Activated B cell treated with CpG ODN at 0.5 μM for 24 hours (primary cell): ENCODE results near the gene TMEM255B. TPM values are rescaled to one million over a fixed set of nuclear protein-coding genes. Genes with fewer than 3 reads are reported as not detected.

Experiments used
- ATAC-seq: fragments of 200-7000 bp; cut with Tn5 transposase; one replicate; pipeline ENCODE4 v1.10.0; 2021; ENCODE audit warnings: low read depth, mild to moderate bottlenecking, moderate library complexity
- CTCF ChIA-PET: fragments of 350-600 bp; sonication (Branson Sonifier 250); formaldehyde crosslinking; loops from one replicate; lab custom pipeline; 2021; ENCODE audit warnings: antibody characterized with exemption; lab: Charles Lee
- POLR2A ChIA-PET: fragments of 350-600 bp; sonication (Branson Sonifier 250); formaldehyde crosslinking; loops from one replicate; lab custom pipeline; 2021; ENCODE audit warnings: antibody characterized with exemption; lab: Charles Lee
- DNase-seq: peaks from one replicate; pipeline ENCODE4 v3.0.0; 2022
- H3K27ac Mint-ChIP-seq: one replicate; pipeline ENCODE4 v1.8.0; 2020; ENCODE audit warnings: mixed read lengths
- H3K27me3 Mint-ChIP-seq: one replicate; pipeline ENCODE4 v1.8.0; 2021; ENCODE audit warnings: mixed read lengths
- H3K36me3 Mint-ChIP-seq: one replicate; pipeline ENCODE4 v1.8.0; 2021; ENCODE audit warnings: low read depth, mixed read lengths
- H3K4me1 Mint-ChIP-seq: one replicate; pipeline ENCODE4 v1.8.0; 2021; ENCODE audit warnings: mixed read lengths
- H3K4me3 Mint-ChIP-seq: one replicate; pipeline ENCODE4 v1.8.0; 2020; ENCODE audit warnings: mild to moderate bottlenecking, mixed read lengths
- H3K9me3 Mint-ChIP-seq: one replicate; pipeline ENCODE4 v1.8.0; 2020; ENCODE audit warnings: mixed read lengths
- CTCF ChIP-seq: fragments of 200-600 bp; IDR thresholded peaks from one replicate; pipeline ENCODE4 v1.8.0; 2022; ENCODE audit warnings: antibody characterized with exemption, mild to moderate bottlenecking
- intact Hi-C: fragments of 100-400 bp; cut with micrococcal nuclease; formaldehyde crosslinking; loops from one replicate; pipeline ENCODE4 v1.15.1; 2024
- total RNA-seq: library from RNA; stranded (reverse); gene quantifications from 2 replicates; pipeline ENCODE4 v1.2.3, GENCODE V29; 2022

Gene TMEM255B
- total RNA-seq, 1 donor from 2014 or later, result 6.2 TPM

GRCh38 chr13:113837560-113838355, 78.7 kb downstream of the TMEM255B start:
- Mint-ChIP-seq H3K36me3 (peaks cover 7% of the 10 kb centered on the region), H3K27me3 (no peaks in the 10 kb centered on the region), H3K4me3 (no peak overlapping the region), H3K27ac (no peak overlapping the region), H3K9me3 (no peaks in the 10 kb centered on the region), H3K4me1 (peaks cover 6% of the 10 kb centered on the region)
- POLR2A ChIA-PET, result no interaction called here
- no peak for DNase-seq
- CTCF ChIA-PET, result no interaction called here
- no peak for ATAC-seq
- no peak for TF ChIP-seq CTCF
- intact Hi-C loops, result no loop called here

GRCh38 chr13:113838711-113839201, 79.7 kb downstream of the TMEM255B start:
- H3K36me3 Mint-ChIP-seq, result peaks cover 3% of the 10 kb centered on the region
- H3K27ac Mint-ChIP-seq, result no peak overlapping the region
- H3K9me3 Mint-ChIP-seq, result no peaks in the 10 kb centered on the region
- intact Hi-C loops, result no loop called here
- ChIA-PET CTCF (no interaction called here), POLR2A (no interaction called here)
- TF ChIP-seq CTCF, result no peak
- H3K27me3 Mint-ChIP-seq, result no peaks in the 10 kb centered on the region
- no peak for ATAC-seq
- peaks cover 6% of the 10 kb centered on the region for H3K4me1 Mint-ChIP-seq
- no peak for DNase-seq
- no peak overlapping the region for H3K4me3 Mint-ChIP-seq

- ChIA-PET POLR2A (no interaction called here), CTCF (no interaction called here)
- H3K27ac Mint-ChIP-seq, result no peak overlapping the region
- no peak for TF ChIP-seq CTCF
- peaks cover 4% of the 10 kb centered on the region for H3K27me3 Mint-ChIP-seq
- H3K4me3 Mint-ChIP-seq, result no peak overlapping the region
- ATAC-seq (no peak), DNase-seq (no peak)
- no peaks in the 10 kb centered on the region for H3K9me3 Mint-ChIP-seq
- intact Hi-C loops, result no loop called here
- peaks cover 6% of the 10 kb centered on the region for H3K4me1 Mint-ChIP-seq
- H3K36me3 Mint-ChIP-seq, result no peaks in the 10 kb centered on the region
Observed at GRCh38 chr13:113839536-113840204, 80.6 kb downstream of the TMEM255B start.

GRCh38 chr13:113840541-113841352, 81.7 kb downstream of the TMEM255B start:
- TF ChIP-seq CTCF, result no peak
- POLR2A ChIA-PET, result no interaction called here
- Mint-ChIP-seq H3K27me3 (peaks cover 8% of the 10 kb centered on the region), H3K27ac (no peak overlapping the region), H3K4me3 (no peak overlapping the region), H3K4me1 (peaks cover 6% of the 10 kb centered on the region), H3K9me3 (no peaks in the 10 kb centered on the region), H3K36me3 (no peaks in the 10 kb centered on the region)
- no peak for ATAC-seq
- intact Hi-C loops, result no loop called here
- DNase-seq, result no peak
- CTCF ChIA-PET, result no interaction called here

GRCh38 chr13:113841353-113841650, 82.3 kb downstream of the TMEM255B start:
- Mint-ChIP-seq H3K4me3 (no peak overlapping the region), H3K9me3 (no peaks in the 10 kb centered on the region)
- DNase-seq, result no peak

More at GRCh38 chr13:113841353-113841650, 82.3 kb downstream of the TMEM255B start:
- ATAC-seq, result no peak
- TF ChIP-seq CTCF, result no peak
- H3K27me3 Mint-ChIP-seq, result peaks cover 8% of the 10 kb centered on the region
- intact Hi-C loops, result no loop called here
- ChIA-PET POLR2A (no interaction called here), CTCF (no interaction called here)
- no peaks in the 10 kb centered on the region for H3K36me3 Mint-ChIP-seq
- peaks cover 6% of the 10 kb centered on the region for H3K4me1 Mint-ChIP-seq
- no peak overlapping the region for H3K27ac Mint-ChIP-seq
